Breast epithelium (tissue), 4 donors: ENCODE results near the gene ACSS1. TPM values are rescaled to one million over a fixed set of nuclear protein-coding genes. Genes with fewer than 3 reads are reported as not detected.

Experiments
- DNase-seq, 2 donors: peaks; one replicate each; pipeline ENCODE4 v3.0.0-alpha.2; 2019; ENCODE audit warnings: low spot score in 2 of 2
- H3K27ac ChIP-seq, 2 donors: fragments of 200-600 bp; sonication (generic) in 1 of 2; one replicate each; pipeline ENCODE4 v1.5.1; 2016 to 2019; ENCODE audit warnings: mild to moderate bottlenecking in 1 of 2
- H3K27me3 ChIP-seq, 2 donors: fragments of 200-600 bp; sonication (generic) in 1 of 2; one replicate each; pipeline versions ENCODE4 v1.5.1 to v1.6.0; 2017 to 2019; ENCODE audit warnings: control low read depth in 1 of 2, mild to moderate bottlenecking in 1 of 2
- H3K36me3 ChIP-seq: fragments of 200-600 bp; one replicate; pipeline ENCODE4 v1.5.1; 2019
- H3K4me1 ChIP-seq, 2 donors: fragments of 200-600 bp; sonication (generic); one replicate each; pipeline ENCODE4 v1.5.1; 2016 to 2019; ENCODE audit warnings: control low read depth in 1 of 2
- H3K4me3 ChIP-seq, 3 donors: fragments of 200-600 bp; sonication (generic); 1 replicate in 2 of 3; 2 replicates in 1 of 3; pipeline ENCODE4 v1.5.1; 2016 to 2019; ENCODE audit warnings: mild to moderate bottlenecking in 3 of 3, moderate library complexity in 2 of 3
- H3K9me3 ChIP-seq, 2 donors: fragments of 200-600 bp; sonication (generic) in 1 of 2; one replicate each; pipeline ENCODE4 v1.5.1; 2016 to 2019; ENCODE audit warnings: control low read depth in 1 of 2
- CTCF ChIP-seq, 3 donors: fragments of 450-650 bp; IDR thresholded peaks; one replicate each; pipeline ENCODE4 v1.5.1; 2016 to 2017; ENCODE audit warnings: antibody characterized with exemption in 3 of 3, mild to moderate bottlenecking in 3 of 3, moderate library complexity in 3 of 3
- POLR2A ChIP-seq: fragments of 450-650 bp; IDR thresholded peaks from one replicate; pipeline ENCODE4 v1.6.1; 2016; ENCODE audit warnings: antibody characterized with exemption, mild to moderate bottlenecking, moderate library complexity
- POLR2AphosphoS5 ChIP-seq, 3 donors: sonication (generic); formaldehyde crosslinking; IDR thresholded peaks; one replicate each; pipeline ENCODE4 v1.6.1; 2017; ENCODE audit warnings: antibody characterized with exemption in 3 of 3
- intact Hi-C: fragments of 100-400 bp; cut with DNase I; formaldehyde crosslinking; loops from one replicate; pipeline ENCODE4 v1.15.1; 2023; ENCODE audit warnings: low total_unique reads
- total RNA-seq, 3 donors: library from RNA; depleted of rRNA; stranded (reverse); fragments of >200 nt; gene quantifications; one replicate each; pipeline ENCODE4 v1.1.0, GENCODE V29; 2016

ACSS1 gene
- total RNA-seq, 3 donors from 2014 or later, result 17.6 to 38.2 (median 37.4) TPM

GRCh38 chr20:25019381-25020155 is 38.4 kb downstream of the ACSS1 start:
- Histone ChIP-seq H3K4me1 (peaks cover 0 to 21% of the 10 kb centered on the region in 2 donors), H3K27ac (no peak overlapping the region), H3K4me3 (no peak overlapping the region), H3K27me3 (no peaks in the 10 kb centered on the region), H3K36me3 (no peaks in the 10 kb centered on the region), H3K9me3 (no peaks in the 10 kb centered on the region)
- TF ChIP-seq POLR2AphosphoS5 (IDR thresholded peaks at IDR 0.05), result no peak
- no peak for TF ChIP-seq POLR2A
- TF ChIP-seq CTCF (IDR thresholded peaks at IDR 0.05), result no peak
- peak in 1 of 2 donors; percentile 52 for DNase-seq
- intact Hi-C loops, result no loop called here

GRCh38 chr20:25018841-25019240 is 39.1 kb downstream of the ACSS1 start:
- no peak overlapping the region for H3K4me3 ChIP-seq
- peak in 1 of 2 donors; percentile 41 for DNase-seq
- no peaks in the 10 kb centered on the region for H3K36me3 ChIP-seq
- peak overlapping the region in 1 of 2 donors; percentile 41 for H3K27ac ChIP-seq
- H3K4me1 ChIP-seq, result peaks cover 0 to 21% of the 10 kb centered on the region in 2 donors
- intact Hi-C loops, result no loop called here
- no peaks in the 10 kb centered on the region for H3K27me3 ChIP-seq
- no peak for TF ChIP-seq CTCF (IDR thresholded peaks at IDR 0.05)
- no peak for TF ChIP-seq POLR2A
- TF ChIP-seq POLR2AphosphoS5 (IDR thresholded peaks at IDR 0.05), result no peak
- no peaks in the 10 kb centered on the region for H3K9me3 ChIP-seq

GRCh38 chr20:25018425-25018824 is 39.5 kb downstream of the ACSS1 start:
- intact Hi-C loops, result no loop called here
- Histone ChIP-seq H3K27me3 (no peaks in the 10 kb centered on the region), H3K9me3 (no peaks in the 10 kb centered on the region), H3K4me3 (no peak overlapping the region), H3K36me3 (peaks cover under 1% of the 10 kb centered on the region), H3K27ac (peak overlapping the region; percentile 41 to 68), H3K4me1 (peaks cover 0 to 21% of the 10 kb centered on the region in 2 donors)
- TF ChIP-seq CTCF (IDR thresholded peaks at IDR 0.05), result no peak
- DNase-seq, result peak in 1 of 2 donors; percentile 35

- no peaks in the 10 kb centered on the region for H3K9me3 ChIP-seq
- intact Hi-C loops, result no loop called here
- H3K36me3 ChIP-seq, result peaks cover 12% of the 10 kb centered on the region
- TF ChIP-seq CTCF (IDR thresholded peaks at IDR 0.05) (no peak), POLR2A (no peak), POLR2AphosphoS5 (IDR thresholded peaks at IDR 0.05) (peak; percentile 57 to 83 (median 72))
- no peaks in the 10 kb centered on the region for H3K27me3 ChIP-seq
- peaks cover 0 to 21% of the 10 kb centered on the region in 2 donors for H3K4me1 ChIP-seq
- DNase-seq, result peak; percentile 88 to 94
- H3K27ac ChIP-seq, result peak overlapping the region; percentile 41 to 68
- no peak overlapping the region for H3K4me3 ChIP-seq
These were observed 40.6 kb downstream of the ACSS1 start for GRCh38 chr20:25017257-25017803.

GRCh38 chr20:25016471-25016870 is 41.5 kb downstream of the ACSS1 start:
- H3K4me1 ChIP-seq, result peaks cover 0 to 21% of the 10 kb centered on the region in 2 donors
- no peaks in the 10 kb centered on the region for H3K9me3 ChIP-seq
- H3K27me3 ChIP-seq, result no peaks in the 10 kb centered on the region
- no peak overlapping the region for H3K4me3 ChIP-seq
- no peak for TF ChIP-seq CTCF (IDR thresholded peaks at IDR 0.05)
- no peak for TF ChIP-seq POLR2A
- no peak for TF ChIP-seq POLR2AphosphoS5 (IDR thresholded peaks at IDR 0.05)
- peak in 1 of 2 donors; percentile 12 for DNase-seq
- intact Hi-C loops, result no loop called here
- peak overlapping the region in 1 of 2 donors; percentile 41 for H3K27ac ChIP-seq
- peaks cover 14% of the 10 kb centered on the region for H3K36me3 ChIP-seq
